ENCODE data around the gene CRIP2. TPM values are rescaled to one million over a fixed set of nuclear protein-coding genes. Genes with fewer than 3 reads are reported as not detected.

Gene CRIP2
- total and polyA plus RNA-seq, 2 of the 4 experiments (the other 2 are of a cell fraction): 18.1 to 123 TPM

- dilution Hi-C loops (cut with HindIII; ENCODE audit: low sequenced_read_pairs, unreplicated experiment) (no loop called here), intact Hi-C loops (cut with micrococcal nuclease) (no loop called here), in situ Hi-C loops (cut with MboI; ENCODE audit: low sequenced_read_pairs) (no loop called here)
- DNase-seq: no peak
- CTCF ChIA-PET: no interaction called here
- Histone ChIP-seq H3K23ac (ENCODE audit: low read depth, low read length) (no peak overlapping the region), H3K14ac (replicated peaks; ENCODE audit: low read depth, low read length) (no peak overlapping the region), H3K18ac (ENCODE audit: low read depth, low read length) (no peak overlapping the region), H3K56ac (ENCODE audit: extremely low read depth, insufficient read depth, low read length) (no peak overlapping the region), H2BK5ac (ENCODE audit: low read depth, low read length, poor library complexity, severe bottlenecking) (no peak overlapping the region), H2BK15ac (ENCODE audit: low read depth, low read length) (no peak overlapping the region), H4K8ac (ENCODE audit: low read depth in 2 of 2, low read length in 2 of 2) (no peak overlapping the region), H3K9ac (ENCODE audit: low read depth, low read length) (no peak overlapping the region), H3K4me2 (ENCODE audit: low read depth, low read length) (no peak overlapping the region), H2BK20ac (ENCODE audit: low read depth, low read length) (no peak overlapping the region), H3K9me3 (ENCODE audit: control insufficient read depth, insufficient read depth, low read length) (no peaks in the 10 kb centered on the region), H2AK9ac (replicated peaks; ENCODE audit: low read depth, low read length, poor library complexity) (no peak overlapping the region), H3K27me3 (ENCODE audit: control insufficient read depth, insufficient read depth, low read length) (no peaks in the 10 kb centered on the region), H4K91ac (ENCODE audit: insufficient read depth, low read depth, low read length) (no peak overlapping the region), H3K4me3 (ENCODE audit: insufficient read depth, low read depth, low read length) (no peak overlapping the region), H3K36me3 (ENCODE audit: control insufficient read depth, insufficient read depth, low read length) (peaks cover 17% of the 10 kb centered on the region), H3K4me1 (ENCODE audit: control insufficient read depth, insufficient read depth, low read length) (no peaks in the 10 kb centered on the region), H2AK5ac (ENCODE audit: low read depth, low read length) (no peak overlapping the region), H4K5ac (ENCODE audit: low read depth, low read length) (no peak overlapping the region), H4K20me1 (ENCODE audit: insufficient read depth, low read length) (peaks cover 60% of the 10 kb centered on the region), H3K4ac (ENCODE audit: low read depth, low read length) (no peak overlapping the region), H2AFZ (replicated peaks; ENCODE audit: low read length, poor library complexity) (no peak overlapping the region), H3K9me1 (ENCODE audit: insufficient read depth, low read length) (no peaks in the 10 kb centered on the region), H2BK120ac (ENCODE audit: low read depth, low read length) (no peak overlapping the region), H3K79me1 (ENCODE audit: low read depth in 1 of 2, low read length in 2 of 2) (peaks cover 12 to 58% of the 10 kb centered on the region in 2 experiments), H3K27ac (ENCODE audit: insufficient read depth, low read length) (no peak overlapping the region)
- TF ChIP-seq USF2 (IDR thresholded peaks at IDR 0.05; ENCODE audit: low read depth, low read length) (no peak), BHLHE40 (IDR thresholded peaks at IDR 0.05; ENCODE audit: low read depth, low read length) (no peak), FOS (IDR thresholded peaks at IDR 0.05; ENCODE audit: low read depth, low read length) (no peak), CEBPB (IDR thresholded peaks at IDR 0.05; ENCODE audit: low read depth, low read length) (no peak), SMC3 (IDR thresholded peaks at IDR 0.05; ENCODE audit: low read depth, low read length) (no peak), NFE2L2 (IDR thresholded peaks at IDR 0.05; ENCODE audit: low read depth, low read length) (no peak), ELK1 (IDR thresholded peaks at IDR 0.05; ENCODE audit: borderline replicate concordance, low read depth, low read length) (no peak), MAFK (IDR thresholded peaks at IDR 0.05; ENCODE audit: low read depth, low read length) (no peak), RFX5 (IDR thresholded peaks at IDR 0.05; ENCODE audit: low read depth, low read length) (no peak), RCOR1 (IDR thresholded peaks at IDR 0.05; ENCODE audit: insufficient replicate concordance, low read length) (no peak), CTCF (conservative IDR thresholded peaks at IDR 0.05; ENCODE audit: low read depth, low read length) (no peak), MXI1 (IDR thresholded peaks at IDR 0.05; ENCODE audit: borderline replicate concordance, low read depth, low read length) (no peak), CHD1 (IDR thresholded peaks at IDR 0.05; ENCODE audit: low read depth, low read length) (no peak), RAD21 (IDR thresholded peaks at IDR 0.05; ENCODE audit: low read length) (no peak), POLR2A (IDR thresholded peaks at IDR 0.05; ENCODE audit: low read depth, low read length) (no peak), MAZ (IDR thresholded peaks at IDR 0.05; ENCODE audit: borderline replicate concordance, low read depth, low read length) (no peak)
- ATAC-seq (ENCODE audit: low read depth): no peak
- BruUV-seq (replicated peaks): no TSS peak
- WGBS, 2 experiments (ENCODE audit: extremely low coverage in 2 of 2, insufficient read length in 1 of 2): 100% methylated on average over 5 of the region's 15 CpGs; no CpG with 5 or more reads in 1 of the 2 experiments
- POLR2A ChIA-PET (ENCODE audit: unreplicated experiment): no interaction called here
Observed at GRCh38 chr14:105440554-105440900, 34.1 kb upstream of the CRIP2 start.
